Stomach (tissue), 4 donors: Measurements from ENCODE around the gene NLRP12.

Source experiments
- POLR2A ChIP-seq, 4 donors: fragments of 450-650 bp; IDR thresholded peaks; one replicate each; pipeline ENCODE4 v1.6.1; 2016; ENCODE audit warnings: antibody characterized with exemption in 4 of 4, control low read depth in 2 of 4, mild to moderate bottlenecking in 1 of 4, moderate library complexity in 1 of 4
- TF ChIP-seq, protein P1 (sequence below), 7 experiments: fragments of 450-650 bp in 4 of 7; fragments of 200-600 bp in 3 of 7; sonication (generic) in 3 of 7; IDR thresholded peaks; one replicate each; pipeline ENCODE4 v1.5.1; 2016 to 2019; ENCODE audit warnings: antibody characterized with exemption in 7 of 7, control low read depth in 2 of 7, mild to moderate bottlenecking in 1 of 7

- TF ChIP-seq POLR2A (IDR thresholded peaks at IDR 0.05), result no peak
- TF ChIP-seq, protein P1, sequence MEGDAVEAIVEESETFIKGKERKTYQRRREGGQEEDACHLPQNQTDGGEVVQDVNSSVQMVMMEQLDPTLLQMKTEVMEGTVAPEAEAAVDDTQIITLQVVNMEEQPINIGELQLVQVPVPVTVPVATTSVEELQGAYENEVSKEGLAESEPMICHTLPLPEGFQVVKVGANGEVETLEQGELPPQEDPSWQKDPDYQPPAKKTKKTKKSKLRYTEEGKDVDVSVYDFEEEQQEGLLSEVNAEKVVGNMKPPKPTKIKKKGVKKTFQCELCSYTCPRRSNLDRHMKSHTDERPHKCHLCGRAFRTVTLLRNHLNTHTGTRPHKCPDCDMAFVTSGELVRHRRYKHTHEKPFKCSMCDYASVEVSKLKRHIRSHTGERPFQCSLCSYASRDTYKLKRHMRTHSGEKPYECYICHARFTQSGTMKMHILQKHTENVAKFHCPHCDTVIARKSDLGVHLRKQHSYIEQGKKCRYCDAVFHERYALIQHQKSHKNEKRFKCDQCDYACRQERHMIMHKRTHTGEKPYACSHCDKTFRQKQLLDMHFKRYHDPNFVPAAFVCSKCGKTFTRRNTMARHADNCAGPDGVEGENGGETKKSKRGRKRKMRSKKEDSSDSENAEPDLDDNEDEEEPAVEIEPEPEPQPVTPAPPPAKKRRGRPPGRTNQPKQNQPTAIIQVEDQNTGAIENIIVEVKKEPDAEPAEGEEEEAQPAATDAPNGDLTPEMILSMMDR (IDR thresholded peaks at IDR 0.05), result no peak
These were observed at the start of gene NLRP12 for GRCh38 chr19:53824134-53824611.
